ENCODE measurements around the gene APRT. TPM values are rescaled to one million over a fixed set of nuclear protein-coding genes. Genes with fewer than 3 reads are reported as not detected.

APRT gene
- total RNA-seq, 1 experiment from 2014 or later, result 311 TPM

DNA sequence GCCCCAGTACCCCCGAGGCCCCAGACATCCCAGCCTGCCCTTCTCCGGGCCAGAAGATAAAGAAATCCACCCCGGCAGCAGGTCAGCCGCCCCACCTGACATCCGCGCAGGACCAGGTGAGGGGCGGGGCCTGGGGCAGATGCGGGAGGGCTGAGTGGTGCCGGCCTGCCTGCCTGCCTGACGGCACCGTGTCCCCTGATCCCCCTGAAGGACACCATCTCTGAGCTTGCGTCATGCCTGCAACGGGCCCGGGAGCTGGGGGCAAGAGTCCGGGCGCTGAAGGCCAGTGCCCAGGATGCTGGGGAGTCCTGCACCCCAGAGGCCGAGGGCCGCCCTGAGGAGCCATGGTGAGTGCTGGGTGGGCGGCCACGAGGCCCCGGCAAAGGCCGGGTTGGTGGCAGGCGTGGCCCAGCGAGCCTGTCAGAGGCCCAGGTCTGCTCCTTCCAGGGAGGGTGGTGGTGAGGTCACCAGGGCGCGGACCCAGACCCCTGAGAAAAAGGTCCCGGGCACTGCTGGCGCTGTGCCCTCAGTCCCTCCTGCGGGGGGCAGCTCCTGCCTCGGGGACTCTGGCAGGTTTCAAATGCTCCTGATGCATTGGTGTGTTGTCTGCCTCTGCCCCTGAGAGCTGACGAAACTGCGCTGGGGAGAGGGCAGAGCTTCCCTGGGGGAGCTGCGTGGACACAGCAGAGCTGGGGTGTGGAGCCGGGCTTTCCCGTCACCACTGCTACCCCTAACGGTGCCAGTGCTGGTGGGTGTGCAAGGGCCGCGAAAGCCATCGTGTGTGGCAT is 7.0 kb downstream of the APRT start:
- Histone ChIP-seq H4K20me1 (ENCODE audit: insufficient read depth) (peaks cover 12% of the 10 kb centered on the region; the same call in 1 of the 2 replicates), H3K27me3 (ENCODE audit: insufficient read depth, low read length) (no peaks in the 10 kb centered on the region), H2AFZ (ENCODE audit: low read depth, low read length, poor library complexity, severe bottlenecking) (no peak overlapping the region), H3K4me3 (replicated peaks in 1 of 2; ENCODE audit: low read depth in 1 of 2, low read length in 2 of 2) (peak overlapping the region; percentile 85 to 99), H3K9me2 (ENCODE audit: insufficient read depth) (no peaks in the 10 kb centered on the region), H3K4me1 (ENCODE audit: control insufficient read depth in 1 of 2, insufficient read depth in 2 of 2, low read length in 2 of 2) (peaks cover 18 to 52% of the 10 kb centered on the region in 2 experiments), H3K4me2 (ENCODE audit: low read length) (peak overlapping the region; percentile 99), H3K27ac (ENCODE audit: low read depth, low read length) (peak overlapping the region; percentile 100), H3K79me2 (ENCODE audit: insufficient read depth, low read length) (peaks cover 59% of the 10 kb centered on the region), H3K9me3 (ENCODE audit: control insufficient read depth in 1 of 2, insufficient read depth in 1 of 2, low read depth in 1 of 2, low read length in 2 of 2) (no peaks in the 10 kb centered on the region), H3K9ac (ENCODE audit: low read length) (peak overlapping the region; percentile 97), H3K36me3 (ENCODE audit: control insufficient read depth in 1 of 2, insufficient read depth in 2 of 2, low read length in 2 of 2) (peaks cover 19 to 50% of the 10 kb centered on the region in 2 experiments; a peak in 3 of 4 replicates)
- RAD21 ChIA-PET (ENCODE audit: low non-redundant PET in 1 of 2, low total read pairs in 2 of 2, uncharacterized antibody in 2 of 2, unreplicated experiment in 2 of 2), result no interaction called here
- no peak for TF ChIP-seq MAX (IDR thresholded peaks at IDR 0.05)
- TF ChIP-seq ZFX (IDR thresholded peaks at IDR 0.05), result peak; percentile 35; the same call in 1 of the 2 replicates
- TF ChIP-seq SP1 (IDR thresholded peaks at IDR 0.05; ENCODE audit: low read depth), result no peak
- TF ChIP-seq POLR2A (IDR thresholded peaks at IDR 0.05; ENCODE audit: borderline replicate concordance, extremely low read depth, insufficient read depth, insufficient read length), result peak; percentile 42
- TF ChIP-seq JUND (IDR thresholded peaks at IDR 0.05), result no peak
- BruUV-seq (replicated peaks), result TSS peak; percentile 37
- no peak for DNase-seq (ENCODE audit: low read depth, low spot score)
- CTCF ChIA-PET, result no interaction called here
- POLR2A ChIA-PET, result interaction anchor here (1.3 kb wide), 1 partner anchor 20 kb away, joined by 3 read pairs; the partner anchor contains the start of gene PIEZO1
- intact Hi-C loops (cut with micrococcal nuclease), result loop anchor here (5.0 kb wide), 1 partner anchor 67 kb away; no protein-coding TSS in a partner anchor
- peak; percentile 50 for ATAC-seq

DNA sequence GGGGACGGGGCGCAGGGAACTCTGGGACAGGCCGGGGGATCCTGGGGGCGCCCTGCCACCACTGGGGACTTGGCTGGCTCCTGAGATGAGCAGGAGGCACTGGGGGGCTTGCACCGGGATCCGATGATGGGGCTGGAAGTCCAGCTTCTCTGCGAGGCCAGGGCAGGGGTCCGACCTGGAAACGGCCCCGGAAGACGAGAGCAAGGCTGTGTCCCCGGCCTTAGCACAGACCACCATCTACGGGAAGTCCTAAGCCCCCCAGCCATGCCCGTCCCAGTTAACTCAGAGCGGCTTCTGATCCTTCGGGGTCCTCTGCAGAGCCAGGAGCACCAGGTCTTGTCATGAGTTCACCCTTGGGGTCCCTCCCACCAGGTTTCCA is 7.6 kb downstream of the APRT start:
- Histone ChIP-seq H3K4me2 (ENCODE audit: low read length) (peak overlapping the region; percentile 99), H3K27me3 (ENCODE audit: insufficient read depth, low read length) (no peaks in the 10 kb centered on the region), H3K9me3 (ENCODE audit: control insufficient read depth in 1 of 2, insufficient read depth in 1 of 2, low read depth in 1 of 2, low read length in 2 of 2) (no peaks in the 10 kb centered on the region), H4K20me1 (ENCODE audit: insufficient read depth) (peaks cover 12% of the 10 kb centered on the region; the same call in 1 of the 2 replicates), H3K79me2 (ENCODE audit: insufficient read depth, low read length) (peaks cover 53% of the 10 kb centered on the region), H3K4me1 (ENCODE audit: control insufficient read depth in 1 of 2, insufficient read depth in 2 of 2, low read length in 2 of 2) (peaks cover 16 to 46% of the 10 kb centered on the region in 2 experiments), H3K4me3 (replicated peaks in 1 of 2; ENCODE audit: low read depth in 1 of 2, low read length in 2 of 2) (peak overlapping the region; percentile 85 to 99), H3K9me2 (ENCODE audit: insufficient read depth) (no peaks in the 10 kb centered on the region), H3K9ac (ENCODE audit: low read length) (peak overlapping the region; percentile 97), H2AFZ (ENCODE audit: low read depth, low read length, poor library complexity, severe bottlenecking) (no peak overlapping the region), H3K27ac (ENCODE audit: low read depth, low read length) (peak overlapping the region; percentile 100), H3K36me3 (ENCODE audit: control insufficient read depth in 1 of 2, insufficient read depth in 2 of 2, low read length in 2 of 2) (peaks cover 19 to 45% of the 10 kb centered on the region in 2 experiments; a peak in 3 of 4 replicates)
- ChIA-PET POLR2A (interaction anchor here (1.3 kb wide), 1 partner anchor 19 kb away, joined by 3 read pairs; the partner anchor contains the start of gene PIEZO1), RAD21 (ENCODE audit: low non-redundant PET in 1 of 2, low total read pairs in 2 of 2, uncharacterized antibody in 2 of 2, unreplicated experiment in 2 of 2) (no interaction called here), CTCF (no interaction called here)
- no TSS peak for BruUV-seq (replicated peaks)
- TF ChIP-seq JUND (IDR thresholded peaks at IDR 0.05) (no peak), CBX3 (IDR thresholded peaks at IDR 0.05; ENCODE audit: low read depth) (no peak), FOSL1 (IDR thresholded peaks at IDR 0.05; ENCODE audit: low read depth) (no peak), YY1 (IDR thresholded peaks at IDR 0.05; ENCODE audit: extremely low read depth, insufficient replicate concordance, low read depth, low read length) (no peak), POLR2AphosphoS5 (IDR thresholded peaks at IDR 0.05; ENCODE audit: low read depth, low read length) (no peak)
- intact Hi-C loops (cut with micrococcal nuclease), result loop anchor here (5.0 kb wide), 1 partner anchor 67 kb away; no protein-coding TSS in a partner anchor
- ATAC-seq, result peak; percentile 2
- no peak for DNase-seq (ENCODE audit: low read depth, low spot score)
